ENCODE measurements around the gene SDK1. TPM values are rescaled to one million over a fixed set of nuclear protein-coding genes. Genes with fewer than 3 reads are reported as not detected.
"Not testable (repeated sequence)": the region's sequence is repeated elsewhere in the genome, so short reads cannot be mapped to it uniquely, and the experiment has no call there.

The SDK1 gene
- polyA plus RNA-seq, 4 donors, result 0.27 to 5.0 (median 2.1) TPM; not detected in 1

- no peak overlapping the region for H3K27ac ChIP-seq (ENCODE audit: low read depth in 1 of 3, low read length in 2 of 3)
- no peaks in the 10 kb centered on the region for H3K36me3 ChIP-seq (ENCODE audit: control insufficient read depth in 3 of 3, insufficient read depth in 2 of 3, low read depth in 1 of 3, low read length in 3 of 3)
- no peak for FAIRE-seq
- DNase-seq, result no peak
- WGBS, 3 donors, result 70 to 77% (median 77%) methylated on average over 5 of the region's 5 CpGs
- no peaks in the 10 kb centered on the region for H3K27me3 ChIP-seq (ENCODE audit: control insufficient read depth in 3 of 3, insufficient read depth in 3 of 3, low read length in 3 of 3)
- H3K4me3 ChIP-seq (ENCODE audit: low read depth in 1 of 3, low read length in 3 of 3), result no peak overlapping the region
- H3K9me3 ChIP-seq (ENCODE audit: control insufficient read depth in 2 of 2, insufficient read depth in 1 of 2, low read depth in 1 of 2, low read length in 1 of 2), result peaks cover 0 to 2% of the 10 kb centered on the region in 2 donors
- no peaks in the 10 kb centered on the region for H3K4me1 ChIP-seq (ENCODE audit: control insufficient read depth in 3 of 3, insufficient read depth in 2 of 3, low read depth in 1 of 3, low read length in 2 of 3)
Measured at GRCh38 chr7:4297918-4298219, 996.8 kb downstream of the SDK1 start.

- no peaks in the 10 kb centered on the region for H3K9me3 ChIP-seq (ENCODE audit: control insufficient read depth in 2 of 2, insufficient read depth in 1 of 2, low read depth in 1 of 2, low read length in 1 of 2)
- 79 to 91% (median 83%) methylated on average over 5 of the region's 5 CpGs for WGBS, 3 donors
- DNase-seq (no peak), FAIRE-seq (no peak)
- H3K4me1 ChIP-seq (ENCODE audit: control insufficient read depth in 3 of 3, insufficient read depth in 2 of 3, low read depth in 1 of 3, low read length in 2 of 3), result no peaks in the 10 kb centered on the region
- H3K4me3 ChIP-seq (ENCODE audit: low read depth in 1 of 3, low read length in 3 of 3), result no peak overlapping the region
- no peaks in the 10 kb centered on the region for H3K36me3 ChIP-seq (ENCODE audit: control insufficient read depth in 3 of 3, insufficient read depth in 2 of 3, low read depth in 1 of 3, low read length in 3 of 3)
- H3K27me3 ChIP-seq (ENCODE audit: control insufficient read depth in 3 of 3, insufficient read depth in 3 of 3, low read length in 3 of 3), result no peaks in the 10 kb centered on the region
- no peak overlapping the region for H3K27ac ChIP-seq (ENCODE audit: low read depth in 1 of 3, low read length in 2 of 3)
Measured at GRCh38 chr7:4299431-4299830, 998.4 kb downstream of the SDK1 start.

- no peak overlapping the region for H3K4me3 ChIP-seq (ENCODE audit: low read depth in 1 of 3, low read length in 3 of 3)
- no peaks in the 10 kb centered on the region for H3K4me1 ChIP-seq (ENCODE audit: control insufficient read depth in 3 of 3, insufficient read depth in 2 of 3, low read depth in 1 of 3, low read length in 2 of 3)
- no peaks in the 10 kb centered on the region for H3K27me3 ChIP-seq (ENCODE audit: control insufficient read depth in 3 of 3, insufficient read depth in 3 of 3, low read length in 3 of 3)
- H3K9me3 ChIP-seq (ENCODE audit: control insufficient read depth in 2 of 2, insufficient read depth in 1 of 2, low read depth in 1 of 2, low read length in 1 of 2), result no peaks in the 10 kb centered on the region
- no peak overlapping the region for H3K27ac ChIP-seq (ENCODE audit: low read depth in 1 of 3, low read length in 2 of 3)
- WGBS, 3 donors, result 86 to 93% (median 86%) methylated on average over 19 of the region's 19 CpGs
- FAIRE-seq (no peak), DNase-seq (no peak)
- H3K36me3 ChIP-seq (ENCODE audit: control insufficient read depth in 3 of 3, insufficient read depth in 2 of 3, low read depth in 1 of 3, low read length in 3 of 3), result no peaks in the 10 kb centered on the region
Measured at GRCh38 chr7:4302203-4302905, 1001.3 kb downstream of the SDK1 start.

DNA sequence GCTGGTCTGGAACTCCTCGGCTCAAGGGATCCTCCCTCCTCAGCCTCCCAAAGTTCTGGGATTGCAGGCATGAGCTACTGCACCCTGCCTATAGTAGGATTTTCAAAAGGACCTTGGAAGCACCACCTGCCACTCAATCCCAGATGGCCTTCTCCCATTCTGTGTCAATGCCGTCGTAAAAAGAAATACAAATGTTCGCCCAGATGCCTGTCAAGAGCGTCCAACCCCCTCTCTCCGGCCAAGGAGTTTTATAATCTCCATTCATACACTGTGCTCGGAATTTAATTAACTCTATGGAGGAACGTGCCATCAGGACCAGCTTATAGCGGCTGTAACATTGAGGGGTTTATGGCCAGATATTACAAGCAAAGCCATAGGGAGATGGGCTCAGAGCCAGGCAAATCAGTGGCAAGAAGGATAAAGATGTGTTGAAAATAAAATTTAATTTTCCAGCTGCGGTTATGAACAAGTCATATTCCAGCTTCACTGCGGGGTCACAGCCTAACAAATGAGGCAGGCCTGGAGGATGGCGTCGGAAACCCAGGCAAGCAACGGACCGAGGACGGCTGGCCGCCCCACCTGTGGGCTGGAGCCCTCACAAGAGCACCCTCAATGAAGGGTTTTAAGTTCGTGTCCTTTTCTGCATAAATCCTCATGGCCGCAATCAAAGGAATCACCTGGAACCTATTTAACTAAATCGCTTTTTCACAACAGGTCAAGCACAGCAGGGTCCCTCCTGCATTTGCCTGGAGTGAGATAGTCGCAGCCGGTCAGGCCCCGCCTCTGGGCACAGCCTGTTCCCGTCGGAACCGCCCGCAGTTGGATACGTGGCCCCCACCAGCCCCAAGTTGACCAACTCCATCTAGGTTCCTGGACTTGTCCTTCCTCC is 1006.5 kb downstream of the SDK1 start:
- 77 to 82% (median 81%) methylated on average over 28 of the region's 28 CpGs for WGBS, 3 donors
- Histone ChIP-seq H3K27me3 (ENCODE audit: control insufficient read depth in 3 of 3, insufficient read depth in 3 of 3, low read length in 3 of 3) (peaks cover 0 to 3% (median 0%) of the 10 kb centered on the region in 3 donors), H3K36me3 (ENCODE audit: control insufficient read depth in 3 of 3, insufficient read depth in 2 of 3, low read depth in 1 of 3, low read length in 3 of 3) (no peaks in the 10 kb centered on the region), H3K27ac (ENCODE audit: low read depth in 1 of 3, low read length in 2 of 3) (no peak overlapping the region), H3K9me3 (ENCODE audit: control insufficient read depth in 2 of 2, insufficient read depth in 1 of 2, low read depth in 1 of 2, low read length in 1 of 2) (peaks cover 0 to 6% of the 10 kb centered on the region in 2 donors), H3K4me3 (ENCODE audit: low read depth in 1 of 3, low read length in 3 of 3) (no peak overlapping the region), H3K4me1 (ENCODE audit: control insufficient read depth in 3 of 3, insufficient read depth in 2 of 3, low read depth in 1 of 3, low read length in 2 of 3) (no peaks in the 10 kb centered on the region)
- FAIRE-seq, result no peak
- no peak for DNase-seq

- Histone ChIP-seq H3K4me3 (ENCODE audit: low read depth in 1 of 3, low read length in 3 of 3) (no peak overlapping the region), H3K36me3 (ENCODE audit: control insufficient read depth in 3 of 3, insufficient read depth in 2 of 3, low read depth in 1 of 3, low read length in 3 of 3) (no peaks in the 10 kb centered on the region), H3K9me3 (ENCODE audit: control insufficient read depth in 2 of 2, insufficient read depth in 1 of 2, low read depth in 1 of 2, low read length in 1 of 2) (peaks cover 0 to 6% of the 10 kb centered on the region in 2 donors), H3K27ac (ENCODE audit: low read depth in 1 of 3, low read length in 2 of 3) (no peak overlapping the region), H3K4me1 (ENCODE audit: control insufficient read depth in 3 of 3, insufficient read depth in 2 of 3, low read depth in 1 of 3, low read length in 2 of 3) (no peaks in the 10 kb centered on the region), H3K27me3 (ENCODE audit: control insufficient read depth in 3 of 3, insufficient read depth in 3 of 3, low read length in 3 of 3) (peaks cover 0 to 3% (median 0%) of the 10 kb centered on the region in 3 donors)
- 90 to 92% (median 90%) methylated on average over 19 to 22 of the region's 22 CpGs for WGBS, 3 donors
- DNase-seq (no peak), FAIRE-seq (no peak)
Measured at GRCh38 chr7:4308205-4308590, 1007.1 kb downstream of the SDK1 start.

DNA sequence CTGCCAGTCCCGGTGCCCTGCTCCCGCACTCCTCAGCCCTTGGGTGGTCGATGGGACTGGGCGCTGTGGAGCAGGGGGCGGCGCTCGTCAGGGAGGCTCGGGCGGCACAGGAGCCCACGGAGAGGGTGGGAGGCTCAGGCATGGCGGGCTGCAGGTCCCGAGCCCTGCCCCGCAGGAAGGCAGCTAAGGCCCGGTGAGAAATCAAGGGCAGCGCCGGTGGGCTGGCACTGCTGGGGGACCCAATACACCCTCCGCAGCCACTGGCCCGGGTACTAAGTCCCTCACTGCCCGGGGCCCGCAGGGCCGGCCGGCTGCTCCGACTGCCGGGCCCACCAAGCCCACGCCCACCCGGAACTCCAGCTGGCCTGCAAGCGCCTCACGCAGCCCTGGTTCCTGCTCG is 1012.9 kb downstream of the SDK1 start:
- H3K36me3 ChIP-seq (ENCODE audit: control insufficient read depth in 3 of 3, insufficient read depth in 2 of 3, low read depth in 1 of 3, low read length in 3 of 3); H3K27me3 ChIP-seq (ENCODE audit: control insufficient read depth in 3 of 3, insufficient read depth in 3 of 3, low read length in 3 of 3); FAIRE-seq; H3K9me3 ChIP-seq (ENCODE audit: control insufficient read depth in 2 of 2, insufficient read depth in 1 of 2, low read depth in 1 of 2, low read length in 1 of 2); H3K27ac ChIP-seq (ENCODE audit: low read depth in 1 of 3, low read length in 2 of 3); DNase-seq; H3K4me3 ChIP-seq (ENCODE audit: low read depth in 1 of 3, low read length in 3 of 3); H3K4me1 ChIP-seq (ENCODE audit: control insufficient read depth in 3 of 3, insufficient read depth in 2 of 3, low read depth in 1 of 3, low read length in 2 of 3): not testable (repeated sequence)
- 95 to 97% (median 95%) methylated on average over 27 to 29 of the region's 29 CpGs for WGBS, 3 donors

GRCh38 chr7:4314316-4314715 is 1013.3 kb downstream of the SDK1 start:
- DNase-seq; H3K4me1 ChIP-seq (ENCODE audit: control insufficient read depth in 3 of 3, insufficient read depth in 2 of 3, low read depth in 1 of 3, low read length in 2 of 3); FAIRE-seq; H3K4me3 ChIP-seq (ENCODE audit: low read depth in 1 of 3, low read length in 3 of 3); H3K27me3 ChIP-seq (ENCODE audit: control insufficient read depth in 3 of 3, insufficient read depth in 3 of 3, low read length in 3 of 3); H3K9me3 ChIP-seq (ENCODE audit: control insufficient read depth in 2 of 2, insufficient read depth in 1 of 2, low read depth in 1 of 2, low read length in 1 of 2); H3K27ac ChIP-seq (ENCODE audit: low read depth in 1 of 3, low read length in 2 of 3); H3K36me3 ChIP-seq (ENCODE audit: control insufficient read depth in 3 of 3, insufficient read depth in 2 of 3, low read depth in 1 of 3, low read length in 3 of 3): not testable (repeated sequence)
- WGBS, 3 donors, result 92 to 96% (median 94%) methylated on average over 14 to 16 of the region's 16 CpGs

Measured in small intestine (tissue), 7 donors.